ENCODE measurements around the gene SCO1. TPM values are rescaled to one million over a fixed set of nuclear protein-coding genes. Genes with fewer than 3 reads are reported as not detected.

The SCO1 gene
- total RNA-seq: 10 to 100 TPM; 31.2 to 36.0 (median 34.9) TPM

GRCh38 chr17:10697092-10698081 lies at the start of gene SCO1, which contains the start of gene ADPRM:
SCO1 (minus strand) TSS chr17:10697533; CDS start chr17:10697507, 26 bp downstream.
ADPRM (plus strand) TSS chr17:10697594; CDS start chr17:10704927, 7,333 bp downstream.
- Histone ChIP-seq H3K4me1 (peaks cover 17 to 29% of the 10 kb centered on the region in 2 donors), H3K9me3 (no peaks in the 10 kb centered on the region), H3K27ac (peak within 1 kb of the TSS; percentile 82 to 90 (median 84)), H3K27me3 (no peaks in the 10 kb centered on the region), H3K4me3 (replicated peaks in 1 of 3) (peak within 1 kb of the TSS; percentile 59 to 96 (median 79)), H3K36me3 (peaks cover under 1 to 4% of the 10 kb centered on the region in 2 donors)
- TF ChIP-seq POLR2A (IDR thresholded peaks at IDR 0.05): peak; percentile 48 to 97
- TF ChIP-seq CTCF (IDR thresholded peaks at IDR 0.05): peak in 3 of 6 experiments; percentile 18 to 48 (median 44)
- 0% methylated on average over 33 to 44 of the region's 84 CpGs for WGBS, 2 donors
- intact Hi-C loops (cut with DNase I): no loop called here
- DNase-seq: peak; percentile 93 to 96

GRCh38 chr17:10745231-10745630 lies 47.9 kb upstream of the SCO1 start:
- 66 to 70% methylated on average over 6 of the region's 6 CpGs for WGBS, 2 donors
- intact Hi-C loops (cut with DNase I): no loop called here
- Histone ChIP-seq H3K27me3 (no peaks in the 10 kb centered on the region), H3K36me3 (no peaks in the 10 kb centered on the region), H3K4me1 (no peaks in the 10 kb centered on the region), H3K27ac (no peak overlapping the region), H3K9me3 (no peaks in the 10 kb centered on the region), H3K4me3 (replicated peaks in 1 of 3) (no peak overlapping the region)
- DNase-seq: no peak
- TF ChIP-seq CTCF (IDR thresholded peaks at IDR 0.05) (no peak), POLR2A (IDR thresholded peaks at IDR 0.05) (no peak)

- H3K27me3 ChIP-seq: no peaks in the 10 kb centered on the region
- 65 to 78% methylated on average over 7 of the region's 7 CpGs for WGBS, 2 donors
- no peak overlapping the region for H3K27ac ChIP-seq
- DNase-seq: no peak
- H3K36me3 ChIP-seq: no peaks in the 10 kb centered on the region
- intact Hi-C loops (cut with DNase I): no loop called here
- H3K9me3 ChIP-seq: no peaks in the 10 kb centered on the region
- TF ChIP-seq CTCF (IDR thresholded peaks at IDR 0.05): no peak
- no peak for TF ChIP-seq POLR2A (IDR thresholded peaks at IDR 0.05)
- H3K4me1 ChIP-seq: no peaks in the 10 kb centered on the region
- H3K4me3 ChIP-seq (replicated peaks in 1 of 3): no peak overlapping the region
Measured at GRCh38 chr17:10744501-10745000, 47.2 kb upstream of the SCO1 start.

GRCh38 chr17:10743316-10744009 lies 46.1 kb upstream of the SCO1 start:
- 72 to 75% methylated on average over 8 of the region's 8 CpGs for WGBS, 2 donors
- intact Hi-C loops (cut with DNase I): no loop called here
- Histone ChIP-seq H3K27ac (no peak overlapping the region), H3K36me3 (no peaks in the 10 kb centered on the region), H3K27me3 (no peaks in the 10 kb centered on the region), H3K9me3 (no peaks in the 10 kb centered on the region), H3K4me3 (replicated peaks in 1 of 3) (no peak overlapping the region), H3K4me1 (no peaks in the 10 kb centered on the region)
- TF ChIP-seq CTCF (IDR thresholded peaks at IDR 0.05) (no peak), POLR2A (IDR thresholded peaks at IDR 0.05) (no peak)
- no peak for DNase-seq
